ENCODE results near the gene CLCN2.

CLCN2 gene

GRCh38 chr3:184305577-184305976 lies 55.8 kb downstream of the CLCN2 start:
- H3K4me3 ChIP-seq (replicated peaks; ENCODE audit: insufficient read depth, low read length) = no peak overlapping the region
- TF ChIP-seq POLR2AphosphoS5 (IDR thresholded peaks at IDR 0.05; ENCODE audit: low read depth) (no peak), SPI1 (IDR thresholded peaks at IDR 0.05; ENCODE audit: borderline replicate concordance, low read depth) (no peak), GABPA (IDR thresholded peaks at IDR 0.05; ENCODE audit: low read depth) (no peak)
- TF ChIP-seq, protein P1, sequence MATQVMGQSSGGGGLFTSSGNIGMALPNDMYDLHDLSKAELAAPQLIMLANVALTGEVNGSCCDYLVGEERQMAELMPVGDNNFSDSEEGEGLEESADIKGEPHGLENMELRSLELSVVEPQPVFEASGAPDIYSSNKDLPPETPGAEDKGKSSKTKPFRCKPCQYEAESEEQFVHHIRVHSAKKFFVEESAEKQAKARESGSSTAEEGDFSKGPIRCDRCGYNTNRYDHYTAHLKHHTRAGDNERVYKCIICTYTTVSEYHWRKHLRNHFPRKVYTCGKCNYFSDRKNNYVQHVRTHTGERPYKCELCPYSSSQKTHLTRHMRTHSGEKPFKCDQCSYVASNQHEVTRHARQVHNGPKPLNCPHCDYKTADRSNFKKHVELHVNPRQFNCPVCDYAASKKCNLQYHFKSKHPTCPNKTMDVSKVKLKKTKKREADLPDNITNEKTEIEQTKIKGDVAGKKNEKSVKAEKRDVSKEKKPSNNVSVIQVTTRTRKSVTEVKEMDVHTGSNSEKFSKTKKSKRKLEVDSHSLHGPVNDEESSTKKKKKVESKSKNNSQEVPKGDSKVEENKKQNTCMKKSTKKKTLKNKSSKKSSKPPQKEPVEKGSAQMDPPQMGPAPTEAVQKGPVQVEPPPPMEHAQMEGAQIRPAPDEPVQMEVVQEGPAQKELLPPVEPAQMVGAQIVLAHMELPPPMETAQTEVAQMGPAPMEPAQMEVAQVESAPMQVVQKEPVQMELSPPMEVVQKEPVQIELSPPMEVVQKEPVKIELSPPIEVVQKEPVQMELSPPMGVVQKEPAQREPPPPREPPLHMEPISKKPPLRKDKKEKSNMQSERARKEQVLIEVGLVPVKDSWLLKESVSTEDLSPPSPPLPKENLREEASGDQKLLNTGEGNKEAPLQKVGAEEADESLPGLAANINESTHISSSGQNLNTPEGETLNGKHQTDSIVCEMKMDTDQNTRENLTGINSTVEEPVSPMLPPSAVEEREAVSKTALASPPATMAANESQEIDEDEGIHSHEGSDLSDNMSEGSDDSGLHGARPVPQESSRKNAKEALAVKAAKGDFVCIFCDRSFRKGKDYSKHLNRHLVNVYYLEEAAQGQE (IDR thresholded peaks at IDR 0.05; ENCODE audit: insufficient replicate concordance, low read depth) = no peak
- TF ChIP-seq, protein P2, sequence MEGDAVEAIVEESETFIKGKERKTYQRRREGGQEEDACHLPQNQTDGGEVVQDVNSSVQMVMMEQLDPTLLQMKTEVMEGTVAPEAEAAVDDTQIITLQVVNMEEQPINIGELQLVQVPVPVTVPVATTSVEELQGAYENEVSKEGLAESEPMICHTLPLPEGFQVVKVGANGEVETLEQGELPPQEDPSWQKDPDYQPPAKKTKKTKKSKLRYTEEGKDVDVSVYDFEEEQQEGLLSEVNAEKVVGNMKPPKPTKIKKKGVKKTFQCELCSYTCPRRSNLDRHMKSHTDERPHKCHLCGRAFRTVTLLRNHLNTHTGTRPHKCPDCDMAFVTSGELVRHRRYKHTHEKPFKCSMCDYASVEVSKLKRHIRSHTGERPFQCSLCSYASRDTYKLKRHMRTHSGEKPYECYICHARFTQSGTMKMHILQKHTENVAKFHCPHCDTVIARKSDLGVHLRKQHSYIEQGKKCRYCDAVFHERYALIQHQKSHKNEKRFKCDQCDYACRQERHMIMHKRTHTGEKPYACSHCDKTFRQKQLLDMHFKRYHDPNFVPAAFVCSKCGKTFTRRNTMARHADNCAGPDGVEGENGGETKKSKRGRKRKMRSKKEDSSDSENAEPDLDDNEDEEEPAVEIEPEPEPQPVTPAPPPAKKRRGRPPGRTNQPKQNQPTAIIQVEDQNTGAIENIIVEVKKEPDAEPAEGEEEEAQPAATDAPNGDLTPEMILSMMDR (IDR thresholded peaks at IDR 0.05; ENCODE audit: insufficient read depth, low read length) = peak; percentile 6
- H3K27me3 ChIP-seq (ENCODE audit: insufficient read depth, poor library complexity, severe bottlenecking) = no peaks in the 10 kb centered on the region
- H3K27ac ChIP-seq (replicated peaks) = no peak overlapping the region
- no peak for DNase-seq (ENCODE audit: low read depth in 1 of 2, low spot score in 1 of 2)

DNA sequence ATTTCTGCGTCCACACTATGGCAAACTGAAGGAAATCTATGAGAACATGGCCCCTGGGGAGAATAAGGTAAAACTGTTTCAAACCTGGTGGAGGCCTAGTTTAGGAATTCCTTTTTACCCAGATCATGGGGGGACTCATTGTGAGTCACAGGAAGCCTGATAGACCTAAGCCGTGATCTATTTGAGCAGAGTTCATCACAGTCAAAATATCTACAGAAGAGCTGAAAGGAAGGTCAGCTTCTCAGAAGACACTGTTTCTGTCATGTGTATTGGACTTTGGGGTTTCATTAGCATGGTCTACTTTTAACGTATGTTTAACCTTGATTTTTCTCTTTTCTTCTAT lies 61.1 kb downstream of the CLCN2 start:
- Histone ChIP-seq H3K4me3 (replicated peaks; ENCODE audit: insufficient read depth, low read length) (peak overlapping the region; percentile 95), H3K27me3 (ENCODE audit: insufficient read depth, poor library complexity, severe bottlenecking) (no peaks in the 10 kb centered on the region), H3K27ac (replicated peaks) (no peak overlapping the region)
- no peak for DNase-seq (ENCODE audit: low read depth in 1 of 2, low spot score in 1 of 2)
- TF ChIP-seq, protein P2 (IDR thresholded peaks at IDR 0.05; ENCODE audit: insufficient read depth, low read length) = no peak
- TF ChIP-seq POLR2AphosphoS5 (IDR thresholded peaks at IDR 0.05; ENCODE audit: low read depth) (no peak), GABPA (IDR thresholded peaks at IDR 0.05; ENCODE audit: low read depth) (no peak), SPI1 (IDR thresholded peaks at IDR 0.05; ENCODE audit: borderline replicate concordance, low read depth) (no peak)
- TF ChIP-seq, protein P1 (IDR thresholded peaks at IDR 0.05; ENCODE audit: insufficient replicate concordance, low read depth) = no peak

DNA sequence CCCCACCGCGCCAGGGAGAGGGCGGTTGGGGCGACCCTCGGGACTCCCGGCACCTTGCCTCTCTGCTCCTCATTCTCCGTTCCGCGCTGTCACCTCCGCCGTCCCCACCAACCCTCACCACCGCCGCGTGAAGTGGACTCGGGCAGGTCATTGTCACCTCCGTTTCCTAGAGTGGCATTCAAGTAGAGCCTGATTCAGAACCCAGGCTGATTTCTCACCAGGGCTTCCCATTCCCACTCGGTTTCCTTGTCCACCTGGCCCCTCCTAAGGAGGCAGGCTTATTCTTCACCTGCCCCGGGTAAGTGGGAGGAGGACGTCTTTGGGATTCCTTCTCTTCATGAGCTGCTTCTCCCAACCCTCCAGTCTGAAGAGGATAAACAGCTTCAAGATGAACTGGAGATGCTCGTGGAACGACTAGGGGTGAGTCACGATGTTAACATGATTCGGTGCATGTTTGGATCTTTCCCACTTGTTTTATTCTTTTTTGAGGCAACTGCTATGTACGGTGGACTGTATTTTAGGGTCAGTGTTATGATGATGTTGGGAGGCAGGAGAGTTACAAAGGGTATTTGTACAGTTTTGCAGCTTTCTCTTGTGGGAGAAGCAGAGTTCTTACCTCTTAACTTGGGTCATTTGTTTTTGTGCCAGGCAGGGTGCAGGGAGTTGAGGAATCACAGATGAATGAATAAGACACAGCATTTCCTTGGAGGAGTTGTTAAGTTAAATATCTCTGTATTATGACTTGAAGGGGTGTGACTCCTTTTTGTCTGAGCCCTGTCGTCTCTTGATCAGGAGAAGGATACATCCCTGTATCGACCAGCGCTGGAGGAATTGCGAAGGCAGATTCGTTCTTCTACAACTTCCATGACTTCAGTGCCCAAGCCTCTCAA lies 61.7 kb downstream of the CLCN2 start:
- H3K27ac ChIP-seq (replicated peaks) = peak overlapping the region; percentile 74
- TF ChIP-seq, protein P1 (IDR thresholded peaks at IDR 0.05; ENCODE audit: insufficient replicate concordance, low read depth) = no peak
- TF ChIP-seq POLR2AphosphoS5 (IDR thresholded peaks at IDR 0.05; ENCODE audit: low read depth) = no peak
- no peak for TF ChIP-seq GABPA (IDR thresholded peaks at IDR 0.05; ENCODE audit: low read depth)
- TF ChIP-seq, protein P2 (IDR thresholded peaks at IDR 0.05; ENCODE audit: insufficient read depth, low read length) = no peak
- no peak for TF ChIP-seq SPI1 (IDR thresholded peaks at IDR 0.05; ENCODE audit: borderline replicate concordance, low read depth)
- peak overlapping the region; percentile 95 for H3K4me3 ChIP-seq (replicated peaks; ENCODE audit: insufficient read depth, low read length)
- DNase-seq (ENCODE audit: low read depth in 1 of 2, low spot score in 1 of 2) = no peak
- H3K27me3 ChIP-seq (ENCODE audit: insufficient read depth, poor library complexity, severe bottlenecking) = no peaks in the 10 kb centered on the region
